Erythroblast (primary cell): ENCODE measurements around the gene LY6G5B.

Experiments
- DNase-seq, 2 experiments: peaks; one replicate each; lab custom pipeline; 2025; lab: John Stamatoyannopoulos, UW
- GATA1 ChIP-seq: IDR thresholded peaks from 2 replicates; pipeline ENCODE4 v1.6.1; 2011; ENCODE audit warnings: low read depth, mild to moderate bottlenecking, control low read depth, low read length, moderate library complexity
- POLR2A ChIP-seq: IDR thresholded peaks from 2 replicates; pipeline ENCODE4 v1.6.1; 2011; ENCODE audit warnings: mild to moderate bottlenecking, low read length

Gene LY6G5B

GRCh38 chr6:31661262-31662123 lies 8.3 kb upstream of the LY6G5B start:
- no peak for TF ChIP-seq GATA1
- TF ChIP-seq POLR2A, result no peak
- no peak for DNase-seq

GRCh38 chr6:31662124-31662723 lies 7.6 kb upstream of the LY6G5B start:
- DNase-seq, result no peak
- TF ChIP-seq GATA1 (no peak), POLR2A (no peak)

- peak in 1 of 2 experiments; percentile 44 for DNase-seq
- TF ChIP-seq GATA1, result no peak
- TF ChIP-seq POLR2A, result no peak
Measured at GRCh38 chr6:31663126-31663960, 6.4 kb upstream of the LY6G5B start.

- TF ChIP-seq GATA1 (no peak), POLR2A (no peak)
- DNase-seq, result peak in 1 of 2 experiments; percentile 52
Measured at GRCh38 chr6:31663961-31664789, 5.6 kb upstream of the LY6G5B start.

GRCh38 chr6:31664790-31665500 lies 4.8 kb upstream of the LY6G5B start, which contains the start of gene GPANK1:
Gene GPANK1, minus strand, starts transcription at chr6:31664997. Its CDS starts 519 bp downstream, at chr6:31664478.
- peak; percentile 94 to 96 for DNase-seq
- TF ChIP-seq POLR2A, result peak; percentile 85
- no peak for TF ChIP-seq GATA1

GRCh38 chr6:31665501-31666336 lies 4.1 kb upstream of the LY6G5B start, which contains the start of gene CSNK2B:
Gene CSNK2B, plus strand, starts transcription at chr6:31666080. Its CDS starts 752 bp downstream, at chr6:31666832.
- peak; percentile 98 for DNase-seq
- TF ChIP-seq GATA1, result no peak
- TF ChIP-seq POLR2A, result peak; percentile 91

GRCh38 chr6:31666337-31666965 lies 3.3 kb upstream of the LY6G5B start:
- TF ChIP-seq POLR2A, result no peak
- no peak for TF ChIP-seq GATA1
- DNase-seq, result peak; percentile 58 to 63

GRCh38 chr6:31676322-31676903 lies 6.6 kb downstream of the LY6G5B start:
- DNase-seq, result no peak
- TF ChIP-seq GATA1 (no peak), POLR2A (no peak)

GRCh38 chr6:31676904-31677303 lies 7.1 kb downstream of the LY6G5B start:
- no peak for DNase-seq
- TF ChIP-seq POLR2A (no peak), GATA1 (no peak)

GRCh38 chr6:31677955-31678354 lies 8.2 kb downstream of the LY6G5B start:
- no peak for DNase-seq
- TF ChIP-seq POLR2A (no peak), GATA1 (no peak)
